Transverse colon (tissue), 3 donors: ENCODE data around the gene MYO7A.

ENCODE experiments used
- CTCF ChIP-seq, 5 experiments: fragments of 200-600 bp in 3 of 5; fragments of 450-650 bp in 2 of 5; sonication (generic) in 3 of 5; IDR thresholded peaks; 1 replicate in 2 of 5; 2 replicates in 3 of 5; pipeline ENCODE4 v1.5.1; 2016 to 2017; ENCODE audit warnings: antibody characterized with exemption in 5 of 5, inconsistent platforms in 3 of 5, mild to moderate bottlenecking in 2 of 5, moderate library complexity in 1 of 5
- POLR2A ChIP-seq: fragments of 450-650 bp; IDR thresholded peaks from one replicate; pipeline ENCODE4 v1.6.1; 2016; ENCODE audit warnings: antibody characterized with exemption, mild to moderate bottlenecking, moderate library complexity

DNA sequence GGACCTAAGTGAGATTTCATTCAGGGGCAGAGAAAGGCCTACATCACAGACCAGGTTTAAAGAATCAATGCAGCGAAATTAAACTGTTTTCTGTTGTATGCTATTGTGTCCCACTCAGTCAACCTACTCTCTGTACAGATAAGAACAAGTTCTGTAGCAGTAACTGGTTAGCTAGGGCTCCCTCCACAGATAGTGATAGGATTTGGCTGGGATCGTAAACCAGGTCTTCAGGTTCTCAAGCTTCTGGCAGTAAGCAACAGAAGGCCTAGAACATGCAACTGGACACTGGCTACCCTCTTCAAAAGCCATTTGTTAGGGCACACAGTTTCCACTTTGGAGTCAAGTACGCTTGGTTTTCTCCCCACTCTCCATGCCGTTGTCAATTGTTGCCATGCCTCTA, 104.2 kb downstream of the MYO7A start:
- no peak for TF ChIP-seq CTCF (IDR thresholded peaks at IDR 0.05)
- no peak for TF ChIP-seq POLR2A
